BLaER1 treated with 17β-estradiol and CSF1 and Interleukin-3, amounts not matched to agents 10 nM and 100 nM (cell line): Measurements from ENCODE around the gene SF3A2.
A peak's percentile ranks its signal among the peaks of the same experiment; 100 is the strongest.

Experiments
- H3K27ac ChIP-seq, 11 experiments: shearing (Covaris generic); formaldehyde crosslinking; 2 replicates each; pipeline ENCODE4 v1.8.1; 2022
- H3K27me3 ChIP-seq, 11 experiments: shearing (Covaris generic); formaldehyde crosslinking; 2 replicates each; pipeline ENCODE4 v1.8.1; 2022
- H3K36me3 ChIP-seq, 11 experiments: shearing (Covaris generic); formaldehyde crosslinking; 2 replicates each; pipeline ENCODE4 v1.8.1; 2022
- H3K4me1 ChIP-seq, 10 experiments: shearing (Covaris generic); formaldehyde crosslinking; 2 replicates each; pipeline ENCODE4 v1.8.1; 2022
- H3K4me2 ChIP-seq, 11 experiments: shearing (Covaris generic); formaldehyde crosslinking; 2 replicates each; pipeline ENCODE4 v1.8.1; 2022
- H3K4me3 ChIP-seq, 10 experiments: shearing (Covaris generic); formaldehyde crosslinking; 2 replicates each; pipeline ENCODE4 v1.8.1; 2022
- H3K9ac ChIP-seq, 11 experiments: shearing (Covaris generic); formaldehyde crosslinking; 2 replicates each; pipeline ENCODE4 v1.8.1; 2022
- H3K9me3 ChIP-seq, 11 experiments: shearing (Covaris generic); formaldehyde crosslinking; replicated peaks in 1 of 11; 2 replicates each; pipeline ENCODE4 v1.8.1; 2022
- H4K20me1 ChIP-seq, 11 experiments: shearing (Covaris generic); formaldehyde crosslinking; 2 replicates each; pipeline ENCODE4 v1.8.1; 2022
- Cebpa-rat ChIP-seq, 11 experiments: shearing (Covaris generic); IDR thresholded peaks; 2 replicates each; pipeline ENCODE4 v1.8.1; 2022

Gene SF3A2

GRCh38 chr19:2210987-2211740, 25.5 kb upstream of the SF3A2 start:
- peaks cover 81 to 94% (median 88%) of the 10 kb centered on the region in 11 experiments for H3K36me3 ChIP-seq
- H3K27ac ChIP-seq, result no peak overlapping the region
- H3K27me3 ChIP-seq, result peaks cover 0 to 5% (median 0%) of the 10 kb centered on the region in 11 experiments; a peak in 1 of 22 replicates
- no peak for TF ChIP-seq Cebpa-rat (IDR thresholded peaks at IDR 0.05)
- H4K20me1 ChIP-seq, result peaks cover 95 to 100% (median 100%) of the 10 kb centered on the region in 11 experiments
- H3K4me3 ChIP-seq, result no peak overlapping the region
- no peaks in the 10 kb centered on the region for H3K9me3 ChIP-seq
- 0 out of 22 replicates have a peak overlapping the region, but pooled peaks of 1 of the 11 experiments have one; percentile 26 for H3K4me2 ChIP-seq
- H3K9ac ChIP-seq, result 0 out of 22 replicates have a peak overlapping the region, but pooled peaks of 2 of the 11 experiments have one; percentile 5 to 14
- peaks cover 57 to 92% (median 85%) of the 10 kb centered on the region in 10 experiments for H3K4me1 ChIP-seq

- peaks cover 85 to 94% (median 90%) of the 10 kb centered on the region in 11 experiments for H3K36me3 ChIP-seq
- peak overlapping the region in 5 of 11 experiments; percentile 4 to 41 (median 30); a peak in 8 of 22 replicates for H3K9ac ChIP-seq
- H3K9me3 ChIP-seq, result no peaks in the 10 kb centered on the region
- H3K4me2 ChIP-seq, result peak overlapping the region; percentile 7 to 87 (median 74); a peak in 19 of 22 replicates
- peak overlapping the region in 2 of 11 experiments; percentile 15 to 36; a peak in 2 of 22 replicates for H3K27ac ChIP-seq
- no peak overlapping the region for H3K4me3 ChIP-seq
- H4K20me1 ChIP-seq, result peaks cover 93 to 100% (median 100%) of the 10 kb centered on the region in 11 experiments
- H3K27me3 ChIP-seq, result peaks cover 0 to 5% (median 0%) of the 10 kb centered on the region in 11 experiments; a peak in 1 of 22 replicates
- peaks cover 43 to 94% (median 78%) of the 10 kb centered on the region in 10 experiments for H3K4me1 ChIP-seq
- TF ChIP-seq Cebpa-rat (IDR thresholded peaks at IDR 0.05), result no peak
These were observed 23.5 kb upstream of the SF3A2 start for GRCh38 chr19:2212861-2213711.

- H3K4me2 ChIP-seq, result peak overlapping the region; percentile 56 to 87 (median 75); a peak in 20 of 22 replicates
- H3K4me1 ChIP-seq, result peaks cover 36 to 91% (median 74%) of the 10 kb centered on the region in 10 experiments
- peak overlapping the region in 2 of 11 experiments; percentile 17 to 36; a peak in 3 of 22 replicates for H3K27ac ChIP-seq
- no peak overlapping the region for H3K4me3 ChIP-seq
- TF ChIP-seq Cebpa-rat (IDR thresholded peaks at IDR 0.05), result no peak; a peak in 1 of 22 replicates
- H3K27me3 ChIP-seq, result peaks cover 0 to 5% (median 0%) of the 10 kb centered on the region in 11 experiments; a peak in 1 of 22 replicates
- H4K20me1 ChIP-seq, result peaks cover 87 to 100% (median 98%) of the 10 kb centered on the region in 11 experiments
- H3K9me3 ChIP-seq, result no peaks in the 10 kb centered on the region
- peak overlapping the region in 6 of 11 experiments; percentile 3 to 41 (median 28); a peak in 7 of 22 replicates for H3K9ac ChIP-seq
- H3K36me3 ChIP-seq, result peaks cover 87 to 100% (median 95%) of the 10 kb centered on the region in 11 experiments
These were observed 22.8 kb upstream of the SF3A2 start for GRCh38 chr19:2213799-2214198.

- Histone ChIP-seq H3K4me2 (peak overlapping the region; percentile 56 to 87 (median 75)), H3K9ac (peak overlapping the region in 5 of 11 experiments; percentile 3 to 30 (median 26); a peak in 7 of 22 replicates), H3K27ac (peak overlapping the region in 2 of 11 experiments; percentile 17 to 36; a peak in 2 of 22 replicates), H3K36me3 (peaks cover 91 to 100% (median 99%) of the 10 kb centered on the region in 11 experiments), H3K27me3 (peaks cover 0 to 5% (median 0%) of the 10 kb centered on the region in 11 experiments; a peak in 1 of 22 replicates), H3K4me1 (peaks cover 37 to 91% (median 74%) of the 10 kb centered on the region in 10 experiments), H3K4me3 (peak overlapping the region in 1 of 10 experiments; percentile 9; a peak in 1 of 20 replicates), H4K20me1 (peaks cover 87 to 100% (median 98%) of the 10 kb centered on the region in 11 experiments), H3K9me3 (no peaks in the 10 kb centered on the region)
- TF ChIP-seq Cebpa-rat (IDR thresholded peaks at IDR 0.05), result no peak
These were observed 22.4 kb upstream of the SF3A2 start for GRCh38 chr19:2214251-2214650.

GRCh38 chr19:2215281-2215751, 21.3 kb upstream of the SF3A2 start:
- Histone ChIP-seq H3K4me2 (peak overlapping the region; percentile 56 to 87 (median 75)), H3K4me1 (peaks cover 47 to 91% (median 76%) of the 10 kb centered on the region in 10 experiments), H4K20me1 (peaks cover 87 to 100% (median 98%) of the 10 kb centered on the region in 11 experiments), H3K4me3 (no peak overlapping the region; a peak in 1 of 20 replicates), H3K27me3 (peaks cover 0 to 5% (median 0%) of the 10 kb centered on the region in 11 experiments; a peak in 1 of 22 replicates), H3K27ac (peak overlapping the region in 2 of 11 experiments; percentile 3 to 13; a peak in 1 of 22 replicates), H3K36me3 (peaks cover 88 to 100% (median 99%) of the 10 kb centered on the region in 11 experiments), H3K9me3 (no peaks in the 10 kb centered on the region), H3K9ac (peak overlapping the region in 4 of 11 experiments; percentile 24 to 40 (median 28); a peak in 4 of 22 replicates)
- TF ChIP-seq Cebpa-rat (IDR thresholded peaks at IDR 0.05), result no peak

- H3K4me2 ChIP-seq, result peak overlapping the region in 9 of 11 experiments; percentile 56 to 87 (median 75); a peak in 16 of 22 replicates
- 0 out of 22 replicates have a peak overlapping the region, but pooled peaks of 1 of the 11 experiments have one; percentile 0 for H3K27ac ChIP-seq
- no peak overlapping the region for H3K4me3 ChIP-seq
- peaks cover 60 to 97% (median 87%) of the 10 kb centered on the region in 10 experiments for H3K4me1 ChIP-seq
- H3K36me3 ChIP-seq, result peaks cover 77 to 98% (median 90%) of the 10 kb centered on the region in 11 experiments
- H3K27me3 ChIP-seq, result peaks cover 0 to 5% (median 0%) of the 10 kb centered on the region in 11 experiments; a peak in 1 of 22 replicates
- H3K9ac ChIP-seq, result peak overlapping the region in 4 of 11 experiments; percentile 24 to 40 (median 28); a peak in 5 of 22 replicates
- TF ChIP-seq Cebpa-rat (IDR thresholded peaks at IDR 0.05), result no peak
- H4K20me1 ChIP-seq, result peaks cover 88 to 100% (median 98%) of the 10 kb centered on the region in 11 experiments
- no peaks in the 10 kb centered on the region for H3K9me3 ChIP-seq
These were observed 20.0 kb upstream of the SF3A2 start for GRCh38 chr19:2216361-2217225.

GRCh38 chr19:2217591-2217990, 19.0 kb upstream of the SF3A2 start:
- no peak for TF ChIP-seq Cebpa-rat (IDR thresholded peaks at IDR 0.05)
- peak overlapping the region in 4 of 11 experiments; percentile 0 to 17 (median 8); a peak in 2 of 22 replicates for H3K4me2 ChIP-seq
- H3K27ac ChIP-seq, result no peak overlapping the region
- H4K20me1 ChIP-seq, result peaks cover 92 to 100% (median 98%) of the 10 kb centered on the region in 11 experiments
- peaks cover 0 to 10% (median 0%) of the 10 kb centered on the region in 11 experiments; a peak in 1 of 22 replicates for H3K27me3 ChIP-seq
- H3K4me3 ChIP-seq, result no peak overlapping the region
- no peaks in the 10 kb centered on the region for H3K9me3 ChIP-seq
- no peak overlapping the region for H3K9ac ChIP-seq
- H3K36me3 ChIP-seq, result peaks cover 71 to 97% (median 89%) of the 10 kb centered on the region in 11 experiments
- peaks cover 70 to 97% (median 90%) of the 10 kb centered on the region in 10 experiments for H3K4me1 ChIP-seq
